ENCODE data around the gene MTHFD1. TPM values are rescaled to one million over a fixed set of nuclear protein-coding genes. Genes with fewer than 3 reads are reported as not detected.

MTHFD1 gene
- total RNA-seq, 1 donor from 2014 or later = 79.2 TPM

DNA sequence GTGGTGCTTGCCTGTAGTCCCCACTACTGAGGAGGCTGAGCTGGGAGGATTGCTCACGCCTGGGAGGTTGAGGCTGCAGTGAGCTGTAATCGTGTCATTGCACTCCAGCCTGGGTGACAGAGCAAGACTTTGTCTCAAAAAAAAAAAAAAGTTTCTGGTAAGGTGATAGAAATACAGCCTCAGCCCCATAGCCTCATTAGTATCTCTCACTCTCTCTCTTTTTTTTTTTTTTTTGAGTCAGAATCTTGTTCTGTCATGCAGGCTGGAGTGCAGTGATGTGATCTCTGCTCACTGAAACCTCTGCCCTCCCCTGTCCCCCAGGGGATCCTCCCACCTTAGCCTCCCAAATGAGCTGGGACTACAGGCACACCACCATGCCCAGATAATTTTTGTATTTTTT is 19.2 kb downstream of the MTHFD1 start:
- no peak for DNase-seq (ENCODE audit: low spot score)

DNA sequence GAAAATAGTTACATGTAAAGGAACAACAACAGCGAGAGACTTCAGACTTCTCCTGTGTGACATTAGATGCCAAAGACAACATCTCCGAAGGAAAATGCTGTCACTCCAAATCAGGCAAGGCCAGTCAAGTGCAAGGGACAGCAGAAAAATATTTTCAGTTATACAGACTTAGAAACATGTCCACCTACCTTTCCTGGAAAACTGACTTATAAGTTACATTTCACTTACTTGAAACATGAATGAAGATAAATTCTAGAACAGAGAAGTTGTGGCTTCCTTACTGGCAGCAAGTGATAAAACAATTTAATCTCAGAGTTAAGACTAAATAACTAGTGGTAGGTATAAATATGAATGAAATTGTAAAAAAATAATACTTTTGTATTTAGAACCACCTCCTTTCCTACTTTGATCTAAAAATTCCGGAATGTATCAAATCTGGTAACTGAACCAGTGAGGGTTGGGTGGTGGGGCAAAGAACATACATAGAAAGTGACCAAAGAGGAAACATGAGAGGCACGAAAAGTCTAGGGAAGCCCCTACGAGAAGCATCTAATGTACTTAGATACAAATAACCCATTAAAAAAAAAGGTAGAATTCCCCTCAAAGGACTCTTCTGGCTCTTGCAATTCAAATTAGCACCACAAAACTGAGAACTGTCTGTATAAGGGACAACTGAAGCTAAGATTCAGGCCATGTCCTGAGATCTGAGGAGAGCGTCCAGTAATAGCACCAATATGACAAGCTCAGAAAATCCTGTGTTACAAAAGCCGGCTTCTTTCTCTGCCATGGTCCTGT is 21.2 kb downstream of the MTHFD1 start:
- no peak for DNase-seq (ENCODE audit: low spot score)

DNA sequence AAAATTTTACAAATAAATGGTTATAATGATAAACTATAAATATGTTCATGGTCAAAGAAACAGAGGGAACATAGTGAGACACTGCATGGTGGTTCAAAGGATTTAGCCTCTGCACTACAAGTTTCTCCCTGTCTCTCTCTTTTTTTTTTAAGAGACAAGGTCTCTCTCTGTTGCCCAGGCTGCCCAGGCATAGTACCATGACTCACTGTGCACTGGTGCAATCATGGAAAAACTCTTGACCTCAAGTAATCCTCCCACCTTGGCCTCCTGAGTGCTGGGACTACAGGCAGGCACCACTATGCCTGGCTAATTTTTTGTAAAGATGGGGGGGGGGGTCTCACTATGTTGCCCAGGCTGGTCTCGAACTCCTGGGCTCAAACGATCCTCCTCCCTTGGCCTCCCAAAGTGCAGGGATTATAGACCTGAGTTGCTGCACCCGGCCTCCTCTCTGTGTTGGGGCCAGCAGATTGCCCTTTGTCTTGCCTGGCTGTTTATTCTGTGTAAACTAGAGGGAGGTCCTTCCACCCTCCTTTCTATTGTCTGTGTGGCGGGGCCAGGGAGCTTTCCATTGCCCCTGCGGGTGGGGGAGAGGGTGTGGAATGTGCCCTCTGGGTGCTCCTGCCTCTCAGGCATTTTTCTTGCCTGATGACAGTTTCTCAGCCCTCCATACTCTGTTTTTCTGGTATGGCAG is 22.1 kb downstream of the MTHFD1 start:
- no peak for DNase-seq (ENCODE audit: low spot score)

DNA sequence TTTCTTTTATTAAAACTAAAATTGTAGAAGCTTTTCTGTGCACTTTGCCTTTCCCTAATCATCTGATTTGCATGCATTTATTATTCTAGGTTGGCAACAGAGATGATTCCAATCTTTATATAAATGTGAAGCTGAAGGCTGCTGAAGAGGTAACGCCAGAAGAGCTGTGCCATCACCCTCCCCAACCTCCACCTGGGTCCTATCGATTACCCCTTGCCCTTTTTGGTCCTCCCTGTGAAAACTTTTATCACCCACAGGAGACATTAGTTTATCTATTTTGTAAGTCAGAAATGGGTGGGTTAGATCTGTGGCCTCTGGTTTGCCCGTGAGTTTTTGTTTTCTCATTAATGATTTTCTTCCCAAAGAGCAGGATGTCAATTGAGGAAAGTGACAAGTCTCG is 22.8 kb downstream of the MTHFD1 start:
- DNase-seq (ENCODE audit: low spot score) = no peak

DNA sequence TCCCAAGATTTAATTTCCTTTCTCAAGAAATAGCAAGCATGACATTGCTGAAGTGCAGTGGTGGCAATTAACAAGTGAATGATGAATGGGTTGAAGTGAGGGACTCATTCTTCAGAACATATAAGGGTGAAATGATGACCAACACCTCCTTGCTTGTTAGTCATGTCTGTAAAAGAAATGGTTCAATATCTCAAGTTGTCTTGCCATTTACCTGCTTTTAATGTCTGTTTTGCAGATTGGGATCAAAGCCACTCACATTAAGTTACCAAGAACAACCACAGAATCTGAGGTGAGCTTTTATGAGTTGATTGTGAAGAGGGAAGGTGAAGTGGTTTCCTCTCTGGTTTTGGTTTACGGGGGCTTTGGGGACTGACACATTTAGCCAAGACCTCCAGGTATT is 24.1 kb downstream of the MTHFD1 start:
- DNase-seq (ENCODE audit: low spot score) = no peak

DNA sequence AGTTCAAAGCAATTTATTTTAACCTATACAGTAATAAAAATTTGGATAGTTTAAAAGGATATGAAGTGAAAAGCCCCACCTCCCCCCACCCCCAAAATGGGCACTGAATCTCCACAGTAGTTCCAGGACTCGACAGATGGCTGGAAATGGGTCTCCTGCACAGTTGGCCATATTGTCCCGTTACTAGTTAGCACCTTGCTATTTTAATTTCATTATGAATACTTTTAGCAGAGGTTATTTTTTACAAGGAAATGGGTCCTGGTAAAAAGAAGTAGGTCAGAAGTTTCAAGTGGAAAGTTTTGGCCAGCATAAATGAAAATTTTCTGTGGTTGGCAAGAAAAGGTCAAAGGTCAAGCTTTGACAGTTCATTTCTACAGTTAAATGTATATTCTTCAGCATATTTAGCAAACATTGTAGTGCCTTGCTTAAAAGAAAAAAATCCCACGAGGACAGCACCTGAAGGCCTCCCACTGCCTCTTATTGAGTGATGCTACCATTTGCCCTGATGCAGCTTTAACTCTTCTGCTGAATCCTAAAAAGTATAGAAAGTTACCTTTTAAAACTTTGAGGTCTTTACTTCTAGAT is 28.3 kb downstream of the MTHFD1 start:
- DNase-seq (ENCODE audit: low spot score) = no peak

DNA sequence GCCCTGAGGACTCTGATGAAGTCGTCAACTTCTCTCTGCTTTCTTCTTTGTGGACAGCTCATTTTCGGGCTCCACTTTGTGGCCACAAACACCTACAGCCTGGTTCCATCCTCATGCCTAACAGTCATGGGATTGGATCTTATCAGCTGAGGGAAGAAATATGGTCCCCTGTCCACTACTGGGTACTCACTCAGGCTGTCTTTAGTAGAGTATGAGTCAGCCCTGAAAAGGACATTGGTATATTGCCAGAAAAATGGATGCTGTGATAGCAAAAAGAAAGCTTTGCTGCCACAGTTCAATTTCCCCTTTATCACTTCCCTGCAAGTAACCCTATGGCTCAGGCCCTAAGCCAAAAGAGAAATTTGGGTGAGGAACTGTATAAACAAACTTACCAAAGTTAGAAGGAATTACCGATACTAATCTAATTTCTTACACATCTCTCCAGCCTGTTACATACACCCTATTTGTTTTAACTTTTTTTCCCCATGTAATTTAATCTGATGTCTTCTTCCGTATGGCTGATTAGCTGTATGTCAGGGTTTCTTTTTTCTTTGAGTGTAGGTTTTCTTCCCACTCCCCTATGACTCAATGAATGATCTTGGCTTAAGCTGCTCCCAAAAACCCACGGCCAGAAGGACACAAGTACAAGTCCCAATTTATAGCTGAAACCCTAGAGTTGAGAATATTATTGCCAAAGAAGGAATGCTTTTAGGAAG is 29.1 kb downstream of the MTHFD1 start:
- DNase-seq (ENCODE audit: low spot score) = no peak

DNA sequence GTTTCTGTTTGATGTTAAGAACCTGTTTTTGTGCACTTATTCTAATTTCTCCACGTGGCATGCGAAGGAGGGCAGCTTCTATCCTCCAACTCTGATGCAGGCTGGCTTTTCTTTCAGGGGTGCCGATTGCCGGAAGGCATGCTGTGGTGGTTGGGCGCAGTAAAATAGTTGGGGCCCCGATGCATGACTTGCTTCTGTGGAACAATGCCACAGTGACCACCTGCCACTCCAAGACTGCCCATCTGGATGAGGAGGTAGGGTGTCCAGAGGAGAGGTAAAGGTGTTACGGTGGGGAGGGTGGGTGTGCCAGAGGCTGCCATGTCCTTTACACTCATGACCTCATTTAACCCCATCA is 29.6 kb downstream of the MTHFD1 start:
- no peak for DNase-seq (ENCODE audit: low spot score)

DNA sequence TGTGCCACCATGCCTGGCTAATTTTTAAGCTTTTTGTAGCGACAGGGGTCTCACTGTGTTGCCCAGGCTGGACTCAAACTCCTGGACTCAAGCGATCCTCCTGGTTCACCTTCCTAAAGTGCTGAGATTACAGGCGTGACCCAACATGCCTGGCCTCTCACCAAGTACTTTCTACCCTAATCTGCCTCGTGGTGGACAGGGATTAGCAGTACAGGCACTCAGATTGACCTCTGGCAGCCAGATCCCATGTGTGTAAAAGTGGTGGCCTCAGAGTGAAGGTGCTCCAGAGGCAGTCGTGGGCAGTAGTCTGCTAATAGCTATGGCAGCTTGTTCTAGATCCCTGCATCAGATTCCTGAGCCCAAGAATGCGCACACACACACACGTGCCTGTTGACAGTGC is 30.9 kb downstream of the MTHFD1 start:
- no peak for DNase-seq (ENCODE audit: low spot score)

DNA sequence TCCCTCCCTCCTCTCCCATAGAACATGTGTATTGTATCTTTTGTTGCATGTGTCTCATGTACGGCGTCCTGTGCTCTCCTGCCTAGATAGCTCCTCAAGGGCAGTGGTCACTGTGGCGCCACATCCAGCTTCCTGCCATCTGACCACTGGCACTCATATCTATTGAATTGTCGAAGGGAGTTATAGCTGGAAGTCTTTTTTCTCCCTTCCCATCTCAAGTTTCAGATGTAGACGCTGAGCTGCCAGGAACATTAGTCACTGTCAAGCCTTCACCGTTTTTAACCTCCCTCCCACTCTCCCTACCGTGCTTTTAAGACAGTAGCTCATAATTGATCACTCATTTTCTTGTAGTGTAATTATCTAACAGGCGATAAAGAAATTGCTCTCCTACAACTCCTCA is 33.0 kb downstream of the MTHFD1 start:
- DNase-seq (ENCODE audit: low spot score) = no peak

DNA sequence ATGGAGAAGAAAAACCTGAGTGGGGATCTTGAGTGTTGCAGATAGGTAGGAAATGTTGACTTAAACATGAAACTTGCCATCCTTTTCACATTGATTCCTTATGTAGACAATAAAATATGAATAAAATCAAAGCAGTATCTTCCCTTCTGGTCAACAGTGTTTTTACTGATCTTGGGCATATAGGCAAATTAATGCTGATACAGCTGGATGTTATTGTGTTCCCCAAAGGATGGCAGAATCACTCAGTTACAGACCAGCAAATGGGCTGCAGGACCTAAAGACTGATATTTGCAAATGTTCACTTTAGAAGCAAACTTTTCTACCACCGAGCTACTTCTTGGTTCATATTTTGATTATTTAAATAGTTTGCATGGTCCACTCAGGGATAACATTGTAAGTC is 33.9 kb downstream of the MTHFD1 start:
- no peak for DNase-seq (ENCODE audit: low spot score)

DNA sequence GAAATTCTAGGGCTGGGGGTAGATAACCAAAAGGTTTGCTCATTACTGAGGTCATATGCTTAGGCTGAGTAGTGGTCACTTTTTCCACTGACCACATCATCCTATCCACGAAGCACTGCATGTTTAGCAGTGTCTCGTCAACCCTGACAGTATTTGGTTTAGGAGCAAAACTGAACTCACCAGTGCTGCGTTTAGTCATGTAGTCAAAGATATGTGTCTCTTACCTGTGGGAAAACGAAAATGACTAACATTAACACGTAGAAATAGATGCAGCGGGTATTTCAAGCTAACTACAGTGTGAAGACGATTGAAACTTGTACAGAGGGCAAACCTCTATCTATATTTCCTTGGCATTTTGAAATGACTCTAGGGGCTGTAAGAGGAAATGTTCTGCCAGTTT is 34.6 kb downstream of the MTHFD1 start:
- DNase-seq (ENCODE audit: low spot score) = no peak

DNA sequence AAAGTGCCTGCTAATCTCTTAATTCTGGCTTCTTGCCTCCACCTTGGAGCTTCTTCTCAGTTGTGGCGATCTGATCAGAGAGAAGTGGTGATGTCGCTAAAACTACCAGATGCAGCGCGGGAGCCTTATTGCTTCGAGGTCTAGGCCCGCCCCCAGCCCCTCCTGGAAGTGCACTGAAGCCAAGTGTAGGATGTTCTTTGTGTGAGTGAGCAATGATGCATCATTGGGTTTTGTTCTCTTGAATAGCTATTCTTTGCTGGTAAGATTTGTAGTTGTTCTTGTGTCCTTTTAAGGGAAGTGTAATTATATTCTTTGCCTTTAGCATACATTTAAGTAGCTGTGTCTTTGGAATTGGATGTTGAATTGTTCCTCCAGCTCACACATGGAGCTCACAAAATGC is 35.8 kb downstream of the MTHFD1 start:
- no peak for DNase-seq (ENCODE audit: low spot score)

DNA sequence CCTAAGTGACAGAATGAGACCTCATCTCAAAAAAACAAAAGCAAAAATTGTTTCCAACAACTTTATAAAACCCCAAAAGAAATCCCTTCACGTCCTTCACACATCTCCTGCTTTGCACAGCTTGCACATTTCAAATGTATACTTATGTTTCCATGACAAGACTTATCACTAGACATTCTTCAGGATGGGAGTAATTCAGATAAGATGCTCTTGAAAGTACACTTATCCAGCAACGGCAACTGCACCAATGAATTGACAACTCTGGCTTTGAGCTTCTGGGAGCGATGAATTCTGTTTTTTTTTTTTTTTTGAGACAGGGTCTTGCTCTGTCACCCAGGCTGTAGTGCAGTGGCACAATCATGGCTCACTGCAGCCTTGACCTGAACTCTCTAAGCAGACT is 46.4 kb downstream of the MTHFD1 start:
- no peak for DNase-seq (ENCODE audit: low spot score)

DNA sequence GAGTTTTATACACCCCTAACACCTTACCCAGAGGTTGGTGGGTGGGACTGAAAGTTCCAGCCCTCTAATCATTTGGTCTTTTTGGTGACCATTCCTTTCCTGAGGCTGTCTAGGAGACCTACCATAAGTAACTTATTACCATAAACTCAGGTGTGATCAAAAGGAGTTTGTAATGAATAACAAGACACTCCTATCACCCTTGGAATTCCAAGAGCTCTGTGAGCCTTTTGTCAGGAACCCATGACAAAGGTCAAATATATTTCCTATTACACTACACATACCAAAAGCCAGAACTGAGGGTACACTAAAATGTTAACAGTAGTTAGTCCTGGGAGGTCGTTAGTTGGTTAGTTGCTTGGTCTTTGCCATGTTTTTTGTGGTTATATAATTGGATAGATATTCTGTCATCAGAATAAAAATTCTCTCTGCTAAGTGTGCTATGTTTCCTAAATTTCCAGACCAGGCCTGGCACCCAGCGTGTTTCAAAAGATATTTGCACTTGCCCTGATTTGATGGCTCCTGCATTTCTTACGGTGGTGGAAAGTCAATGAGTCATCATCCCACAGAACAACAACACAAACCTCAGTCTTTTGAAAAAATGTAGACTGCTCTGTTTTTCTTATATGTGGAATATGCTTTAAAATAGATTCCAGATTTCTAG is 50.2 kb downstream of the MTHFD1 start:
- no peak for DNase-seq (ENCODE audit: low spot score)

DNA sequence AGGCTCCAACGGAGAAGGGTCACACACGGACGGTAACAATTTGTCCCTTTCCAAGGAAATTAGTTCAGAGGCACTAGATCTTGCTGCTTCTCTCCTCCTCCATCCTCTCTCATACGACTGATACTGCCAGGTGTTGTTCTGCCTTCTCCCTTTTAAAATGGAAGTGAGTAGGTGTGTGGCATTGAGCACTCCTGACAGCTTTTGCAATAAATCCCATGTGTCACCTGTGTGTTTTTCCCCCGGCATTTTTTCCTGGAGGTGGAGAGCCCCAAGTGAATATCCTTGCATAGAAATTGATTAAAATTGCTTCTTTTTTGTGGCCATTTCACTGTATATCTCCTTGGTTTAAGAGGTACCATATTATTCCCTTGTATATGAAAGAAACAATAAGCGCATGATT is 51.0 kb downstream of the MTHFD1 start:
- no peak for DNase-seq (ENCODE audit: low spot score)

DNA sequence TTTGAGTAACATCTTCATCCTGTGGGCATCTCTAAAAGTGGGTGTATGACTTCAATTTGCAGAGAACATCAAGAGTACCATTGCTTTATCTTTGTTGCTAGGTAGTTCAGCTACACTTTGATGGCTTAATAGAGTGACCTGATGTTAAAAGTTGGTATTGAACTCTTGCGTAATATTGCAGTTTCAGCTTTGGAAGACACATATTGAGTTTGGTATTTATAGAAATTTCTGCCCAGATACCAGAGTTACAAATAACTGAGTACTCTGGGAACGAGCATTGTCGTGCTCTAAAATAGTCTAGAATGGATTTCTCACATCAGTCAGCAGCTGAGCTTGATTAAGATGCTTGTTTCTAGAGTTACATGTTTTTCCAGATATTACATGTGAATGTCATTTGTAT is 52.3 kb downstream of the MTHFD1 start:
- no peak for DNase-seq (ENCODE audit: low spot score)

DNA sequence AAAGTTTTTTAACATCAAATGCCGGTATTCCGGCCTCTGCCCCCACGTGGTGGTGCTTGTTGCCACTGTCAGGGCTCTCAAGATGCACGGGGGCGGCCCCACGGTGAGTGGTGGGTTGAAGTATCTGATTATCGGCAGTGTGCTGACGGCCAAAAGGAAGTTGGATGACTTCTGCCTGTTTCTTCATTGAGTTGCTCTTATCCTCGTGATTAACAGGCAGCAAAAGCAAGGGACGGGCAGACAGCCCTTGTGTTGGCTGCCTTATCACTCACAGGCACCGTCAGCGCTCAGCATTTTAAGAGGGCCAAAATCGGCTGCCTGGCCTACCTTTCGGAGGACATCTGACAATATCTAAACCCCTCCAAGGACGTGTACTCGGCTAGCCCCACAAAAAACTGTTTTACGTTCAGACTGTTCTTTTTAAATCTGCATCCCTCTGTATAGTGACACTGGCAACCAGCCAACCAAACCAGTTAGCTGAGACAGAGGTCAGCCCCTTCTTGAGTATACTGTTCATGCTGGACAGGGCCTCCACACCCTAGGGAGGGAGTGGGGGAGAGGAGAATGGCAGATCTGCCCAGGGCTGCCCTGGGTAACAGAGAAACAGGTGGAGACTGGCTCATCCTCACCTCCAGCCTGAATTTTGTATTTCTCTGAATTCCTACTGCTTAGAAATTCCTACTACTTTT is 54.3 kb downstream of the MTHFD1 start:
- DNase-seq (ENCODE audit: low spot score) = no peak

DNA sequence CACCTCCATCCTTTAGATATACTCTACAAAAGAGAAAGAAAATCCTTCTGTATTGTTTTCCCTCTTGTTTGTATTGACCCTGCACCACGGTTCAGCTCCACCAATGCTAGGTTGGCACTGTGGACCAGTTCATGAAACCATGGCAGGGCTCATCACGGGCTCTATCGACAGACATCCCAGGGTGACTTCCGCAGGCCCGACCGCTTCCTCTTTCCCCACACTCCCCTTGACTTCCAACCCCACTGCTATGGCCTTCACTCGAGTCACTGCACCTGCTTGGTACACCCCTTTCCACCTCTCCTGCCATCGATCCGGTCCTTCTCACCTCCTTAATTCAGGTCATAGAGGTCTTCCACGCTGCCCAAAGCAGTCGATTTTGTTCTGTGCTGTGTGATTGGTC is 56.0 kb downstream of the MTHFD1 start:
- DNase-seq (ENCODE audit: low spot score) = no peak

DNA sequence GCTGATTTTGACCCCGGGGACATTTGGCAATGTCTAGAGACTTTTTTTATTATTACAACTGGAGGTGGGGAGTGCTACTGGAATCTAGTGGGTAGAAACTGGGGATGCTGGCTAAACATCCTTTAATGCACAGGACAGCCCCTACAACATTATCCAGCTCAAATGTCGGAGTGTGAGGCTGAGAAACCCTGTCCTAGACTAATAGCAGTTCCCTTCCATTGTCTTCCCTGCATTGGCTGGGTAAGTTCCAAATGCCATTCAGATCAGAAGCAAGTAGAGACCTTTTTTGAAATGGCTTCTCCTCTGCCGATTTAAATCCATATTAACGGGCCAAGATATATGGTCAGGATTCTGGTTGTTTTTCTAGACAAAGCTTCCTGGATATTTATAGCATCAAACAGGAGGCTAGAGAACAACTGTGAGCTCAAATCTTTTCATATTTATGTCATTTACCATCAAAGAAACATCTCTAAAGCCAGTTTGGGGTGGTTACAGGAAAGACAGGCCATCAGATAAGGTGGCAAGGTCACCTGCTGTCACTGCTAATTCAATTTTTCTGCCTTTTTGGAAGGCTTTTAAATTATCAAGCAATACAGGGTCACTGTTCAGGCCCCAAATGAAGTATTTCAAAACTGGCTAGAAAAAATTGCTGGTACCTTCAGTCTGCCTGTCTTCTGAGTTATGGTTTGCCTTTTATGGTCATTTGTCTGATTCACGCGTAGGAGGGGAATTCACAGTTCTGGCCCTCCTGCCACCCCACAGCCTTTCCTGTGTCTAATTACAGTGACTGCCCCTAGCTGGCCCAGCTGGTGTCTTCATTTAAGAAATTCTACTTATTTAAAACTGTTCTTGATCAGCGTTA is 57.1 kb downstream of the MTHFD1 start:
- no peak for DNase-seq (ENCODE audit: low spot score)
